Ishikawa (cell line): ENCODE results near the gene PTPRD.

ENCODE experiments used
- CEBPB ChIP-seq: IDR thresholded peaks from 2 replicates; pipeline ENCODE4 v1.6.1; 2012
- CREB1 ChIP-seq: IDR thresholded peaks from 2 replicates; pipeline ENCODE4 v1.6.1; 2012; ENCODE audit warnings: low read depth
- EGR1 ChIP-seq: IDR thresholded peaks from 2 replicates; pipeline ENCODE4 v1.6.1; 2012
- EP300 ChIP-seq: IDR thresholded peaks from 2 replicates; pipeline ENCODE4 v1.6.1; 2012; ENCODE audit warnings: borderline replicate concordance
- FOXM1 ChIP-seq: IDR thresholded peaks from 2 replicates; pipeline ENCODE4 v1.6.1; 2012; ENCODE audit warnings: low read depth, borderline replicate concordance
- MAX ChIP-seq: IDR thresholded peaks from 2 replicates; pipeline ENCODE4 v1.6.1; 2012
- NFIC ChIP-seq: IDR thresholded peaks from 2 replicates; pipeline ENCODE4 v1.6.1; 2012
- RAD21 ChIP-seq: IDR thresholded peaks from 2 replicates; pipeline ENCODE4 v1.6.1; 2012; ENCODE audit warnings: low read depth
- TAF1 ChIP-seq: IDR thresholded peaks from 2 replicates; pipeline ENCODE4 v1.6.1; 2012; ENCODE audit warnings: low read depth, mild to moderate bottlenecking
- TCF12 ChIP-seq: IDR thresholded peaks from 2 replicates; pipeline ENCODE4 v1.6.1; 2012; ENCODE audit warnings: low read depth
- TEAD4 ChIP-seq: IDR thresholded peaks from 2 replicates; pipeline ENCODE4 v1.6.1; 2012
- YY1 ChIP-seq: IDR thresholded peaks from 2 replicates; pipeline ENCODE4 v1.6.1; 2012; ENCODE audit warnings: low read depth
- ZBTB7A ChIP-seq: IDR thresholded peaks from 2 replicates; pipeline ENCODE4 v1.6.1; 2012; ENCODE audit warnings: low read depth
- TF ChIP-seq, protein P1 (sequence below): IDR thresholded peaks from 2 replicates; pipeline ENCODE4 v1.6.1; 2012; ENCODE audit warnings: low read depth, mild to moderate bottlenecking
- TF ChIP-seq, protein P2 (sequence below): IDR thresholded peaks from 2 replicates; pipeline ENCODE4 v1.6.1; 2012

PTPRD gene

GRCh38 chr9:8724284-8725018 is 1888.4 kb downstream of the PTPRD start:
- TF ChIP-seq RAD21 (no peak), TEAD4 (no peak), TAF1 (no peak), EP300 (no peak), FOXM1 (no peak), NFIC (no peak), EGR1 (no peak), ZBTB7A (no peak), TCF12 (no peak), CREB1 (no peak), CEBPB (no peak), YY1 (no peak), MAX (no peak)
- TF ChIP-seq, protein P1, sequence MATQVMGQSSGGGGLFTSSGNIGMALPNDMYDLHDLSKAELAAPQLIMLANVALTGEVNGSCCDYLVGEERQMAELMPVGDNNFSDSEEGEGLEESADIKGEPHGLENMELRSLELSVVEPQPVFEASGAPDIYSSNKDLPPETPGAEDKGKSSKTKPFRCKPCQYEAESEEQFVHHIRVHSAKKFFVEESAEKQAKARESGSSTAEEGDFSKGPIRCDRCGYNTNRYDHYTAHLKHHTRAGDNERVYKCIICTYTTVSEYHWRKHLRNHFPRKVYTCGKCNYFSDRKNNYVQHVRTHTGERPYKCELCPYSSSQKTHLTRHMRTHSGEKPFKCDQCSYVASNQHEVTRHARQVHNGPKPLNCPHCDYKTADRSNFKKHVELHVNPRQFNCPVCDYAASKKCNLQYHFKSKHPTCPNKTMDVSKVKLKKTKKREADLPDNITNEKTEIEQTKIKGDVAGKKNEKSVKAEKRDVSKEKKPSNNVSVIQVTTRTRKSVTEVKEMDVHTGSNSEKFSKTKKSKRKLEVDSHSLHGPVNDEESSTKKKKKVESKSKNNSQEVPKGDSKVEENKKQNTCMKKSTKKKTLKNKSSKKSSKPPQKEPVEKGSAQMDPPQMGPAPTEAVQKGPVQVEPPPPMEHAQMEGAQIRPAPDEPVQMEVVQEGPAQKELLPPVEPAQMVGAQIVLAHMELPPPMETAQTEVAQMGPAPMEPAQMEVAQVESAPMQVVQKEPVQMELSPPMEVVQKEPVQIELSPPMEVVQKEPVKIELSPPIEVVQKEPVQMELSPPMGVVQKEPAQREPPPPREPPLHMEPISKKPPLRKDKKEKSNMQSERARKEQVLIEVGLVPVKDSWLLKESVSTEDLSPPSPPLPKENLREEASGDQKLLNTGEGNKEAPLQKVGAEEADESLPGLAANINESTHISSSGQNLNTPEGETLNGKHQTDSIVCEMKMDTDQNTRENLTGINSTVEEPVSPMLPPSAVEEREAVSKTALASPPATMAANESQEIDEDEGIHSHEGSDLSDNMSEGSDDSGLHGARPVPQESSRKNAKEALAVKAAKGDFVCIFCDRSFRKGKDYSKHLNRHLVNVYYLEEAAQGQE = no peak
- TF ChIP-seq, protein P2, sequence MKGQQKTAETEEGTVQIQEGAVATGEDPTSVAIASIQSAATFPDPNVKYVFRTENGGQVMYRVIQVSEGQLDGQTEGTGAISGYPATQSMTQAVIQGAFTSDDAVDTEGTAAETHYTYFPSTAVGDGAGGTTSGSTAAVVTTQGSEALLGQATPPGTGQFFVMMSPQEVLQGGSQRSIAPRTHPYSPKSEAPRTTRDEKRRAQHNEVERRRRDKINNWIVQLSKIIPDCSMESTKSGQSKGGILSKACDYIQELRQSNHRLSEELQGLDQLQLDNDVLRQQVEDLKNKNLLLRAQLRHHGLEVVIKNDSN = no peak

DNA sequence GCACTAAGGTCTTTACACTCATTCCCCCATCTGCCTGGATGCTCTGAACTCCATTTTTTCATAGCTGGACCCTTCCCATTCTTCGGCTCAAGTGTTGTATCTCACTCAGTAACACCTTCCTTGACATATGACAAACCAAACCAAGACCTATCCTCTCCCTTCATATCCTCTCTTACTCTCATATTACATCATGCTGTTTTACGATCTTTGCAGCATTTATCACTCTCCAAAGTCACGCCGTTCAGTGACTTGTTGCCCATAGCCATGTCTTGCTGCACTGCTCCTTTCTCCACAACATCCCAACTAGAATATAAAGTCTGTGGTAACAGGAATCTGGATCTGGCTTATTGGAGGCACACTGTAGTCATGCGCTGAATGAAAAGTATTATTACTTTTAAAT is 1889.6 kb downstream of the PTPRD start:
- TF ChIP-seq YY1 = no peak
- TF ChIP-seq TEAD4 = no peak
- no peak for TF ChIP-seq ZBTB7A
- TF ChIP-seq FOXM1 = no peak
- no peak for TF ChIP-seq CEBPB
- no peak for TF ChIP-seq RAD21
- TF ChIP-seq EP300 = no peak
- TF ChIP-seq TAF1 = no peak
- no peak for TF ChIP-seq NFIC
- TF ChIP-seq EGR1 = no peak
- no peak for TF ChIP-seq TCF12
- TF ChIP-seq CREB1 = no peak
- no peak for TF ChIP-seq MAX
- TF ChIP-seq, protein P2 = no peak
- TF ChIP-seq, protein P1 = no peak

DNA sequence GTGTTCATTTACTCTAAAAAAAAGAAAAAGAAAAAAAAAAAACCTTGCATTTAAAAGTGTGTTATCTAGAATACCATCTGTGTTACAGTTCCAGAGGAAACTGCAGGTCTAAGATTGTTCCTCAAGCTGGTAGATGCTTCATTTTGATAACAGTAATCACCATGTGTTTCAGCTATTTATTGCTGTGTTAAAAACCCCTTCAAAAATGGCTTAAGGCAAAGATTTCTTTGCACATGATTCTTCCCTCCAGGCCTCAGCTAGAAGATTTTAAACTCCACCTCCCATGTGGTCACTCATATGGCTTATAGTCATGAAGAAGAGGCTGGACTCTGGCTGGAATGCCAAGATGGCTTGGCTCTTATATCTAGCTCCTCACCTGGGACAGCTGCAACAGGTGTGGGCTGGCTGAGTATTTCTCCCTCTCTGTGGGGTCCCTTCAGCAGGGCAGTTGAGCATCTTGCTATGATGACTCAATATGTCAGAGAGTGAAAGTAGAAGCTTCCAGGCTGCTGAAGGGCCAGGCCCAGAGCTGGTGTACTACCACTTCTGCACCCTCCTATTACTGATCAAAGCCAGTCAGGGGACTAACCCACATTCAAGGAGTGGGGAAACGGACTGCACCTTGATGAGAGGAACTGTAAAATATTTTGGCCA is 1892.8 kb downstream of the PTPRD start:
- TF ChIP-seq, protein P2 = no peak
- no peak for TF ChIP-seq MAX
- TF ChIP-seq TAF1 = no peak
- no peak for TF ChIP-seq YY1
- no peak for TF ChIP-seq NFIC
- no peak for TF ChIP-seq RAD21
- TF ChIP-seq CREB1 = no peak
- TF ChIP-seq EP300 = no peak
- no peak for TF ChIP-seq TCF12
- no peak for TF ChIP-seq EGR1
- no peak for TF ChIP-seq FOXM1

GRCh38 chr9:8718121-8718725 is 1894.6 kb downstream of the PTPRD start:
- TF ChIP-seq TEAD4 (no peak), CEBPB (no peak), ZBTB7A (no peak), YY1 (no peak), CREB1 (no peak), MAX (no peak), FOXM1 (no peak), TCF12 (no peak), RAD21 (no peak), TAF1 (no peak), EP300 (no peak), NFIC (no peak), EGR1 (no peak)
- TF ChIP-seq, protein P1 = no peak
- TF ChIP-seq, protein P2 = no peak
